Activated CD4-positive, CD25-positive, alpha-beta regulatory T cell treated with anti-CD3 and anti-CD28 coated beads, Interleukin-2, amount 50 U/mL, for 24 hours (primary cell): ENCODE measurements around the gene EAF2.
A peak's percentile ranks its signal among the peaks of the same experiment; 100 is the strongest.

ENCODE experiments used
- ATAC-seq, 2 donors: fragments of 150-1000 bp; cut with Tn5 transposase; one replicate each; pipeline ENCODE4 v1.10.0; 2021; ENCODE audit warnings: mild to moderate bottlenecking in 1 of 2, moderate library complexity in 1 of 2

EAF2 gene

DNA sequence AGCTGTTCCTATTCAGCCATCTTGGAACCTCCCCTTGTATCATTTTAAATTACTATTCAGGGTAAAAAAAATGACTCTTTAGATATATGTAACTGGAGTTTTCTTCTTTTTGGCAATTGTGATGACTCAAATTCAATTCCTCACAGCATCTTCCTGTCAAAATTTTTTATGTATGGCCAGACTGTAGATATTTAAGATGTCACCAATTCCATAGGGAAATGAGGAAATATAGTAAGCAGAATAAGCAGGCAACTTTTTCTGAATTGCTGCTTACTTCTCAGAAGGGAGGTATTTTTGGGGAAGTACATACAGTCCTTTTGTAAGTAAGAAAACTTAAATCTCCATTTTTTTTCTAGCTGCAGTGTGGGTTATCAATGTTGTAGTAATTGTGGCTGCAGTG is 28.8 kb downstream of the EAF2 start:
- no peak for ATAC-seq

DNA sequence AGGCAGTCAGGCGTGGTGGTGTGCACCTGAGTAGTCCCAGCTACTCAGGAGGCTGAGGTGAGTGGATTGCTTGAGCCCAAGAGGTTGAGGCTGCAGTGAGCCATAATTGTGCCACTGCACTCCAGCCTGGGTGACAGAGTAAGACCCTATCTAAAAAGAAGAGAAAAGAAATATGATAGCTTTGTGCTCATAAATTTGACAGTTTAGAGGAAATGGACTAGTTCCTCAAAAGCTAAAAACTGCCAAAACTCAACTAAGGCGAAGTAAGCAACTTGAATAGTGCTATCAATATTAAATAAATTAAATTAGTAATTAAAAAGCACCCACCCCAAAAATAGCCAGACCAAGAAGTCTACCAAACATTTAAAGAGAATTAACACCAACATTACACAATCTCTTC is 34.7 kb downstream of the EAF2 start:
- ATAC-seq, result no peak

DNA sequence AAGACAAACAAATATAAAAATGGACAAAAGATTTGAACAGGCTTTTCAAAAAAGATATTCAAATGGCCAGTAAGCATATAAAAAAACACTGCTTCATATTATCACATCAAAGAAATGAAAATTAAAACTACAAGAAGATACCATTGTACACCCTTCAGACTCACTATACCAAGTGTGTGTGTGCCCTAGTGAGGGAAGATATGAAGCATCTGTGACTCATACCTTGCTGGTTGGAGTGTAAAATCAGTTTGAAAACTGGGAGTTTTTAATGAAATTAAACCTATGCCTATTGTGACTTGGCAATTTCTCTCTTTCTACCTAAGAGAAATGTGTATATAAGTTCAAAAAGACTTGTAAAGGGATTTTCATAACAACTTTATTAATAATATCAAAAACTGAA is 35.7 kb downstream of the EAF2 start:
- peak in 1 of 2 donors; percentile 17 for ATAC-seq

DNA sequence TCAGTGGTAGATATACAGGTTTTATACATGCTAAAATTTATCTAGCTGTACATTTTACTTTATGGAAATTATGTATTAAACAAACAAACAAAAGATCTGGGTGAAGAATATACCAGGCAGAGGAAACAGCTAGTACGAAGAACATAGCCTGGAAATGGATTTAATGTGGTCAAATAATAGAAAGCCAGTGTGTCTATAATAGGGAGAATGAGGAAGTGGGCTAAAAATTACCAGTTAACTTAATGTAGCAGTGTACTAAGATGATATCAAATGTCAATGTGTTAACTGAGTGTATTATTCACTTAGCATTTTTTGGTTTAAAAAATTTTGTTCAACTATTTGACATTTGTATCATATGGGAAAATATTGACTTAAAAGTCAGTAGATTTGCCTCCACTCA is 36.4 kb downstream of the EAF2 start:
- ATAC-seq, result no peak

DNA sequence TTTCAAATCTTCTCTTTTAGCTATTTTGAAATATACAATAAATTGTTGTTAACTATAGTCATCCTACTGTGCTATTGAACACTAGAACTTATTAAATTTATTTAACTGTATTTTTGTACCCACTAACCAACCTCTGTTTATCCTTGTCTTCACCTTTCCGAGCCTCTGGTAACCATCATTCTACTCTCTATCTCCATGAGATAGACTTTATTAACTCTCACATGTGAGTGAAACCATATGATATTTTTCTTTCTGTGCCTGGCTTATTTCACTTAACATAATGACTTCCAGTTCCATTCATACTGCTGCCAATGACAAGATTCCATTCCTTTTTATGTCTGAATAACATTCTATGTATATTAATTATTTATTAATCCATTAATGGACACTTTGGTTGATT is 43.4 kb downstream of the EAF2 start:
- ATAC-seq, result no peak

DNA sequence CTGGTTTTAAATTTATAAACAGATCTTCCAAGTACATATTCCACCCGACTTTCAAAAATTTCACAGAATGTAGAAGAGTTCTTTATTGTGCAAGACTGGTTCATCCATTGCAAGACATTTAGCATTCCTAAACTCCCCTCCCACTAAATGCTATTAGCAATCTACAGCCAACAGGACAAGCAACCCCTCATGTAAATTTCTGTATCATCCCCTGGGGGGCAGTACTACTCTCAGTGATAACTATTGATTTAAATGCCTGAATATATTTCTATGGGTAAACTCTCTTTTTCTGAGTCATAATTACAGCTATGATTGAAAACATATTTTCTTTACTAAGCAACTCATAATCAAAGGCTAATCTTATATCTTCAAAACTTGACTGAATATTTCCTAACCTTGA is 48.5 kb downstream of the EAF2 start:
- ATAC-seq, result no peak

DNA sequence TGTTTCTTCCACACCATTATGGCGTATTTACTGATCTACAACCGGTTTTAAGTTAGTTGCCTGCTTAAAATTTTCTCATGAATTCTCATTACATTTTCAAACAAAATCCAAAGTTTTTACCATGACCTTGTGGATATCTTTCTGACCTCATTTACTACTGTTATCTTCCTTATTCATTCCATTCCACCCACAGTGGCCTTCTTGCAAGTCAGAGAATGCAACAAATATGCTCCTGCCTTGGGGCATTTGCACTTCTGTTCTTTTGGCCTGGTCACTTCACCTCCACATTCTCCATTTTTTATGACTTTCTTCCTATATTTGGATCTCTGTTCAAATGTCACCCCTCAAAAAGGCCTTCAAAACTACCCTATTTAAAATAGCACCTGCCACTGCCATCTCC is 50.4 kb downstream of the EAF2 start:
- no peak for ATAC-seq

DNA sequence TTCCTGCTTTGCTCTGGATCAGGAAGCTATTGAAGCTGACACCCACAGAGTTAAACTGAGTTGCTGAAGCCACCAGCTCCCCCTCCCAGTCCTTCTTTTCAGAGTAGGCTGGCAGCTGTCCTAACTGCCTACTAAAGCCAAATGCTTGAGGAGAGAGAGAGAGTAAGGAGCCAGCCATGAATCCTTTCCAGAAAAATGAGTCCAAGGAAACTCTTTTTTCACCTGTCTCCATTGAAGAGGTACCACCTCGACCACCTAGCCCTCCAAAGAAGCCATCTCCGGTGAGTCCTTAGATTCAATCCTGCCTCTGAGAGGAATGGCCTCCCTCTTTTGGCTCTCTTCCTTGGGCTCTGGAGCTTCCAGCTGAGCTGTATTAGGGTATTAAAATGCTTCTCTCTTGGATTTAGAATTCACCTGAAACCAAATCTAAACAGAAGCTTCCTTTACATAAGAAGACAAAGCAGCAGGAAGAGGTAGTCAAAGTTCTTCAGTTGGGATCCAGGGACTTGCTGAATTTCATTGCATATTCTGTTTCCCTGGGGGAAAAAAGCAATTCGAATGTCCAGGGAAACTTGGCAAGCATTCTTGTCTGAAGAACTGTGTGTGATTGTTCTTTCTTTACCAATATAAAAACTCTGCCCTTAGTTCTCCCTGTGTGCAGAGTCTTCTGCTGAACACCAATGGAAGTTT is 59.4 kb downstream of the EAF2 start, which contains the start of gene SLC15A2:
Gene SLC15A2, plus strand, starts transcription at position 101 of the 690 bp plus-strand sequence. Its CDS starts 76 bp downstream, at position 177.
- no peak for ATAC-seq

DNA sequence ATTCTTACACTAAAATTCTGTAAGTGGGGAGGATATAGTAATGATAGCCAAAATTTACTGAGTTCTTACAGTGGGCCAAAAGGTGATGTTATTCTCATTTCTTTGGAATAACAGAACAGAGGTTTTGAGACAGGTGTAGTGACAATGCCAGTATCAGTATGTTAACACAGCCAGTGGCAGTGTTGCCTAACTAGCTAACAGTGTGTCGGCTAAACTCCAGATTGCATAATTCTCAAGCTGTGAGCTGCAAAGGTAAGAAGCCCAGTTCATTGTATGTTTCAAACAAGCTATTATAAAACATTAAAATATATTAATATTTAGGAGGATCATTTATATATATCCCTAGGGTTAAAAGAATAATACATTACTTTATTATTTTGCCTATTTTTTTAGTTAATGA is 60.1 kb downstream of the EAF2 start:
- no peak for ATAC-seq

DNA sequence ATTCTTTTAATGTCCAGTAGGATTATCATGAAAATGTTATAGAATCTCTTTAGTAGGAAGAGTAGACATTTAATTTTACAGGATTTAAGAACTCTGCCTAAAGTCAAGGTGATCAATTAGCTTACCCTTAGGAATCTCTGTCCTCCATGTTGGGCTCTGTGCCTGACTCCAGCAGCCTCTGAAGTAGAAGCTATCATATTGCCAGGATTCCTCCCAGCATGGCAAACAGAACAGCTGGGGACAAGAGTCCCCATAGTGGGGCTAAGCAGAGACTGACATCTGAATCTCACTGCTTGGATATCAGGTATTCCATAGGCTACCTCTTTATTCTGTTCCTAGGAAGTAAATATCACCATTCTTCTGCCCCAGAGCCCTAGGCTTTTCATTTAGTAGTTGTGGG is 60.7 kb downstream of the EAF2 start:
- no peak for ATAC-seq

DNA sequence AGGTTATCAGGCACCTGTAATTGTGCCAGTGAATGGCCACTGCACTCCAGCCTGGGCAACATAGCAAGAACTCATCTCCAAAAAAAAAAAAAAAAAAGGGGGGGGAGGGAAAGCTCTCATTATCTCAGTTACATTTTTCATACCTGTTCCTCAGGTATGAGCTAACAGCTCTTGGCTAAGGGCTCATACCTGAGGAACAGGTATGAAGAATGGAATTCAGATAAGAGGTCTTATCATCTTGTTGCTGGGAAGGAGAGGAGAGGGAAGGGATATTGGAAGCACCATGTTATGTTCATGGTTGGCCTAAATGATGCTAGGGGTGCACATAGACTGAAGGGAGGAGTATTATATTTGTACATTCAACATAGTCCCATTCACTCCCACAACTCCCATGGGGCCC is 61.8 kb downstream of the EAF2 start:
- ATAC-seq, result no peak

DNA sequence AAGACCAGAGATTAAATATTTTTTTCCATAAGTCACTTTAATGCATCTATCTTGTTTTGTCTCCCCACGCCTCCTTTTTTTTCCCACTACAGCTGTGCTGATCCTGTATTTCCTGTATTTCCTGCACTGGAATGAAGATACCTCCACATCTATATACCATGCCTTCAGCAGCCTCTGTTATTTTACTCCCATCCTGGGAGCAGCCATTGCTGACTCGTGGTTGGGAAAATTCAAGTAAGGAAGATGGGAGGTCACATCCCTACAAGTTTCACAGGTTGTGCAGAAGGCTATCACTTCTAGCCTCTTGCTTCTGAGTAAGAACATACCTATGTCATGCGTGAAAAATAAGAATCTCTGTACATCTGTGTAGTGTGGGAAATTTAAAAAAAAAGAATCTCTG is 62.3 kb downstream of the EAF2 start:
- ATAC-seq, result no peak

DNA sequence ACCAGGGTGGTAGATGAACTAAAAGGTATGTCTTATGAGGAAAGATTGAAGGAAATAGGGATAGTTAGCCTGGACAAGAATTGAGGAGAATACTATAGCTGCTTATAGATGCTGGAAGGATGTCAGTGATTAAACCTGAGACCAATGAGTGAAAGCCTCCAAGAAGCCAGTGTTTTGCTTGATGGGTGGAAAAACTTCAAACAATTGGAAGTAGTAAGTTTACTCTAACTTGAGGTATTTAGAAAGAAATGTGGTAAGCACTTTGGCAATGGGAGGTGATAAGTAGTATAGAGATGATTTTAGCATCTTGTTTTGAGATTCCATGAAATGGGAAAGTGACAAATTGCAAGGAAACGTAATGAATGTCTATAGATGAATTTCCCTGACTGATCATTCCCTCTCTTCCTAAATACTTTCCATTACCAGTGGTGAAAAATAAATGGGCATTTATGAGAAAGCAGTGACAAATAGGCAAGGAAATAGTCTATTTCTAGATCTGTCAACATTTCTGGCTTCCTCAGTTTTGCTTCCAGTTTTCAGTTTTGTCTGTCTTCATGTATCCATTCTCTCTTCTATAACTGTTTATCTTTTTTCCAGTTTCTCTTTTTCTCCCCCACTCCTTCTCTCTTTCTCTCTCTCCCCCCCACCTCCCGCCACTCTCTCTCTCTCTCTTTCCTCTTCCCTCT is 78.4 kb downstream of the EAF2 start:
- no peak for ATAC-seq

DNA sequence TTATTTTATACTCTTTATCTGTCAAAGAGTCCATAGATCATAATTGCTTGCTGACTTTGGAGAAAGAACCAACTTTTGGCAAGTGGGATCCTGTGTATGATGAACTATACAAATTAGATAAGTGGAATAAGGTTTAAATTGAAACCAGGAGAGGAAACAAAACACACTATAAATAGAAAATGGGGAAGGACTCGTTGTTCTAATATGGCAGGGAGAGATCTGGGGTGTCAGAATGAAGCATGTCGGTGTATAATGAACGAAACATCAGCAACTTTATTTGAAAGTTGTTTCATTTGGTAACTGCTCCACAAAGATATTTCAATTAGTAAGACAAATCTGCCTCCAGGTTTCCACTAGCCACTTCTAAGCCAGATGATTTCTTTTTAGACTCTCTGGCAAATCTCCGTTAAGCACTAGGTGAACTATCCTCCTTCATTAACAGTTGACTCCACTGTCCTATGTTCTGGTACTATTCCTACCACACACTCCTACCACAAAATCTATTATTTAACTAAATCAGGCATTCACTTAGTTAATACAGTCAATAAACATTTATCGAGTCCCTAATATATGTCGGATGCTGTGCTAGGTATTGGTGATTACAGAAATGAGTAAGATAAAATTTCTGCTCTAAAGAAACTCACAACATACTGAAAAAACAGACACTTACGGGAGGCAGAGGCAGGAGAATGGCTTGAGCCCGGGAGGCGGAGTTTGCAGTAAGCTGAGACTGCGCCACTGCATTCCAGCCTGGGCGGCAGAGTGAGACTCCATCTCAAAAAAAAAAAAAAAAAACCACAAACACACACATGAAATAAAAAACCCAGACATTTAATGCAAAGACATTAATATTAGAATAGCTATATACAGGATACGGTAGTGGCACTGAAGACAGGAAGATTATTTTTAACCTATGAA is 79.3 kb downstream of the EAF2 start:
- no peak for ATAC-seq

DNA sequence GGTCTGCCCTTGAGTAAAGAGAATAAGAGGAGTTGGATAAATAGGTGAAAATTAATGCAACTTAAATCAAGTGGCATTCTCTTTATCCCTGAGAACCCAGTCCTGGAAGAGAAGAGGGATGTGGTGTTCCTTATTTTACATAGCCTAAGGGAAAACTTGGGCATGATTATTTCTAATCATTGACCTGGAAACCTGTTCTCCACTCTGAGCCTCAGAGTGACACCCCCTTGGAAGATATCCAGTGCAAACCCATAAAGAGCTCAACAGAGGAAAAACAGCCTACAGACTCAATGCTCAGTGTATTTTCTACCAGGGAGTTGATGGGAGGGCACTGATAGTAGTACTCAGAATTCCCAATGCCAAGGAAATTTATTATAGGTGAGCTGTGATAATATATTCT is 81.2 kb downstream of the EAF2 start:
- ATAC-seq, result no peak

DNA sequence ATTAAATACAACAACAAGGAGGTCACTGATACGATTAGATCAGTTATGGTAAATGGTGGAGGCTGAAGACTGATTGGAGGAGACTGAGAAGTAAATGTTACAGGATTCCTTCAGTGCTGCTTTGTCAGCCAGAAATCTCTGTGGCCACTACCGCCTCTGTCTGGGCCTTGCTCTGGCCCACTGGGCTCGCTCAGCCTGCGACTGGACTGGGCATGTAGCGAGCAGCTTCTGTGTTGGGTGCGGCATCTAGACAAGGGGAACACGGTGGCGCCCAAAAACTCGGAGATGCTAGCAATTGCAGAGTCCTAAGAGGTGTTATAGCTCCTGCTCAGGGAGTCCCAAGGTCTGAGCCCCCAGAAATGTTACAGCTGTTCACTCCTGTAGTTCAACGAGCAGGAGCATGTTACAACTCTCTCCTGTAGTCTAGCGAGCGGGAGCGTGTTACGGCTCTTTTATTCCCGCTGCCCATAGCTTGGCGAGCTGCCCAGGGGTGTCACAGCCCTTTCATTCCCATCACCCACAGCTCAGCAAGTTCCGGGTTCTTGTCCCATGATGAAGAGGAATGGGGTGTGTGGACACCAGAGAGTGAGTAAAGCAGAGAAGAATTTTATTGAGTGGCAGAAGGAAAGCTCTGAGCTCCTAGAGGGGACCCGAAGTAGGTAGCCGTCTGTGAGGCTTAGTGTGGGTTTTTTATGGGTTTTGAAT is 83.9 kb downstream of the EAF2 start:
- no peak for ATAC-seq

DNA sequence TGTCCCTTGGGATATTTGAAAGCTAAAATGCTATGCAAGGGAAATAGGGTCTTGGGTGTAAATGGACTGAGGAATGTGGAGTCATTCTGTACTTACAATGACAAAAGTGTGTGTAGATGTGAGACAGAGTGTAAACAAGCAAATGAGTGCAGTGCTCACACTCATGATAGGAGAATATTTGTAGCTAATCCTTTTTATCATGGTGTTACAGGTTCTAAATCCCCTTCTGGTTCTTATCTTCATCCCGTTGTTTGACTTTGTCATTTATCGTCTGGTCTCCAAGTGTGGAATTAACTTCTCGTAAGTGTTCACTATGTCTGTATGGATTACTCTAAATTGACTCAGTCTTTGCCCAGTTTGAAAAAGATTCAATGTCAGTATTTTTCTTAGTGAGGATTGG is 89.7 kb downstream of the EAF2 start:
- ATAC-seq, result no peak

DNA sequence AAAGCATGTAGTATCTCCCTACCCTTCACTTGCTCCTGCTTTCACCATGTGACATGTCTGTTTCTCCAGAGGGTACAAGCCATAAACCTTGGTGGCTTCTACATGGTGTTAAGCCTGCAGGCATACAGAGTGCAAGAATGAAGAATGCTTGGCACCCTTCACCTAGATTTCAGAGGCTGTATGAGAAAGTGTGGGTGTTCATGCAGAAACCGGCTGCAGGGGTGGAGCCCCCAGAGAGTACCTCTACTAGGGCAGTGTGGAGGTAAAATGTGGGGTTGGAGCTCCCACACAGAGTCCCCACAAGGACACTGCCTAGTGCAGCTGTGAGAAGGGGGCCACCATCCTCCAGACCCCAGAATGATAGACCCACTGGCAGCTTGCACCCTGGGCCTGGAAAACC is 91.4 kb downstream of the EAF2 start:
- ATAC-seq, result no peak
